RCC 7860 (cell line): ENCODE results near the gene CLMN.

Source experiments
- DNase-seq: peaks from one replicate; pipeline ENCODE4 v3.0.0-alpha.2; 2015; ENCODE audit warnings: low spot score
- FAIRE-seq: peaks from 2 replicates; lab custom pipeline; 2012; peaks lifted over from hg19 to GRCh38; lab: Jason Lieb, UNC

The CLMN gene

DNA sequence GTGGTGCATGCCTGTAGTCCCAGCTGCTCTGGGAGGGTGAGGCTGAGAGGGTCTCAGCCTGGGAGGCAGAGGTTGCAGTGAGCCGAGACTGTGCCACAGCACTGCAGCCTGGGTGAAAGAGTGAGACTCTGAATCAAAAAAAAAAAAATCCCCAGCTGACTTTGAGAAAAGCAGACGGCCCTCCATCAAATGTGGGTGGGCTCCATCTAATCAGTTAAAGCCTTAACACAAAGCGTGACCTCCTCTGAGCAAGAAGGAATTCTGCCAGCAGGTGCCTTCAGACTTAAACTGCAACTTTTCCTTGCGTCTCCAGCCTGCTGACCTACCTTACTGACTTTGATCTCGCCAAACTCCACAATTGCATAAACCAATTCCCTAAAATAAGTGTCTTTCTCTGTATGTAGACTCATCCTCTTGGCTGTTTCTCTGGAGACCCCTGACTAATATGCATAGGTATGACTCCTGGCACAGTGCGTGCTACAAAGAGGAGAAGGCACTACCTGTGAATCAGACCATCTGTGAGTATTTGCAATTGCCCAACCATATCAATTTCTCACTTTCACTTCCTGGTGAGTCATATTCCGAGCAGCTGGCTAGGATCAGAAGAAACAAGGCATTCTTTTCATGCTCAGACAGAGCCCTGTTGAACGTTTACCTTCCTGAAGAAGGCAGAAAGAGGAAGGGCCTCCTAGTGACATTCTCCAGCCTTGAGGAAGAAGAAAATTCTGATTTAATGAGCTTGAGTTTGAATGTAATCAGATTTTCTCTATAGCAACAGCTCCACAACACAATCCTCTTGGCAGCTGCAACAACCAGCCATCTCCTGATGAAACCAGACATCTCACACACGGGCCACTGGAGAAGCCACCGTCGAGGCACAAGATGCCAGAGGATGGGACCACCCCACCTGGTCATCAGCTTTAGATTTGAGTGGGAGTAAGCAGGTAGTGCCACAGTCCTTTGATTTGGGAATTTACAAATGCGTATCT, 54.3 kb downstream of the CLMN start:
- peak; percentile 95 for DNase-seq
- FAIRE-seq = peak; percentile 89

- no peak for DNase-seq
- no peak for FAIRE-seq
Measured at GRCh38 chr14:95264271-95264973, 55.3 kb downstream of the CLMN start.

GRCh38 chr14:95263527-95264231, 56.0 kb downstream of the CLMN start:
- FAIRE-seq (no peak), DNase-seq (no peak)

- DNase-seq (no peak), FAIRE-seq (no peak)
Measured at GRCh38 chr14:95262511-95262891, 57.2 kb downstream of the CLMN start.

DNA sequence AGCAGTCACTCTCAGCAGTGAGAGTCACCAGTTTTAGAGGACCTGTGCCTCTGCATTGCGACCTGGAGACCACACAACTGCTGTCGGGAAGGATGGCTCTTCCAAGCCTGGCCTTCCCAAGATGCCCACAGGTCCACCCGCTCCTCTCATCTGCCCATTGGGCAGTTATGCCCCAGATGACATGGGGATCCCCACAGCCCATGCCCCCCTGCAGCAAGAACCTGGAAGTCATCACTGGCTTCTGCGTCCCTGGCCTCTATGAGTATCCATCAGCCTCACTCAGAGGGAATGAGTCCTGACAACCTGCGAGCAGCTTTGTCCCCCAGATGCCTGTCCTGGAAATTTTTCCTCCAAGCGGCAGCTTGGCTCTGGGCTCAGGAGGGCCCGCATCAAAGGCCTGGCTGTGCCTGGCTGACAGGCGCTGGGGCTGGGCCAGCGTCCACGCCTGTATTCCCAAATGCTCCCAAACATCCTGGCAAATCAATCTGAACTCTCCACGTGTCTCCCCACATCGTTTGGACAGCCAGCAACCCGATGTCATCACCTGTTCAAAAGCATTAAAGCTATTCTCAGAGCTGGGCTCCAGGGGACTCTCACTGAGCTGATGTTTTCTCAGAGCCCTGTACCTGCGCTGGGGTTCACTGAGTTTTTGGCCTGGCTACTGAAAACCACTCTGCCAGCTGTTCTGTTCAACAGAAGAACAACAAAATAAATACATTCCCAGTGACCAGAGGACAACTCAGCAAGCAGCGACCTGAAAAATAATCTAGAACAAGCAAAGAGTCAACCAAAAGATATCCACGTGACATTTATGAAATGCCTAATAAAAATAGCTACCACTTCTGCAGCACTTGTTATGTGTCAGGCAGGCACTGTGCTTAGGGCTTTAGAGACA, 57.8 kb downstream of the CLMN start:
- no peak for FAIRE-seq

GRCh38 chr14:95260537-95261361, 59.0 kb downstream of the CLMN start:
- no peak for DNase-seq
- FAIRE-seq = no peak

More for the DNA sequence above, 57.8 kb downstream of the CLMN start:
- no peak for DNase-seq

- FAIRE-seq = no peak
Measured at GRCh38 chr14:95258754-95259593, 60.7 kb downstream of the CLMN start.

DNA sequence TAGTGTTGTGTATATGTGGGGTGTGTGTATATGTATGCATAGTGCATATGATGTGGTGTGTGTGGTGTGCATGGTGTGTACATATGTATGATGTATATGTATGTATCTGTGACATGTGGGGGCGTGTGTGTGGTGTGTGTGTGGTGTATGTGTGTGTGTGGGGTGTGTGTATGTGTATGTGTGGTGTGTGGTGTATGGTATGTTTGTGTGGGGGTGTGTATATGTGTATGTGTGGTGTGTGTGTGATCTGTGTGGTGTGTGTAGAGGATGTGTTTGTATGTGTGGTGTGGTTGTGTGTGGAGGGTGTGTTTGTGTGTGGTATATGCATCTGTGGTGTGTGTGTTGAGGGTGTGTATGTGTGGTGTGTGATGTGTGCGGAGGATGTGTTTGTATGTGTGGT, 61.6 kb downstream of the CLMN start:
- FAIRE-seq (no peak), DNase-seq (no peak)

More at GRCh38 chr14:95258754-95259593, 60.7 kb downstream of the CLMN start:
- no peak for DNase-seq

DNA sequence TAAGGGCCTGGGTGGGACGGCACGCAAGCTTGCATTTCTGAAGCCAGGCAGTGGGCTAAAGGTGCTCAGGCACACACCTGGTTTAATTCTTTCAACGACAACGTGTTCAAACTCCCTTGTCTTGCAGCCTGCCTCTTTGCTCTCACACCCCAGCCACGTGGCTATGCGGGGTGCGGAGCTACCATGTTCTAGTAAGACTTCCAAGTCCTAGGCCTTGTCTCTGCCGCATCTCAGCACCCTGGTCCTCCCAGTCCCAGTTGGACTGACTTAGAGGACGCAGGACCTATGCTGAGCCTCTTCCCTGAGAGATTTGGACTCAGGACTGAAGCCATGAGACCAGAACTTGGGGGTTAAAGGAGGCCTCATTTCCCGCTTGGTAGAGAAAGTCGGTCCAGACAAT, 62.2 kb downstream of the CLMN start:
- FAIRE-seq (no peak), DNase-seq (no peak)

DNA sequence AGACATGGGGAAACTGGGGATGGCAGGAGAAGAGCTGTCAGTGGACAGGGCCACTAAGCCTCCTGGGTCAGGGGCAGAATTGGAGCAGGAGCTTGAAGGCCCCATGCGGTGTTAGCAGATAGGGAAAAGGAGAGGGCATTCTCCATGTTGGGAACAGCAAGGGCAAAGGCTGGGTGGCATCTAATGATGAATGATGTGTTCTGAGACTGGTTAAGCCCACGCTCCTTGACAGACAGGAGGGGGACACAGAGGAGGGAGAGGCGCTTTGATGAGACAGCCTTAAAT, 63.0 kb downstream of the CLMN start:
- FAIRE-seq = no peak
- no peak for DNase-seq

- peak; percentile 33 for DNase-seq
- no peak for FAIRE-seq
Measured at GRCh38 chr14:95256002-95256775, 63.5 kb downstream of the CLMN start.

- DNase-seq = peak; percentile 37
- no peak for FAIRE-seq
Measured at GRCh38 chr14:95255487-95255886, 64.2 kb downstream of the CLMN start.

GRCh38 chr14:95255013-95255412, 64.7 kb downstream of the CLMN start:
- FAIRE-seq (no peak), DNase-seq (no peak)

DNA sequence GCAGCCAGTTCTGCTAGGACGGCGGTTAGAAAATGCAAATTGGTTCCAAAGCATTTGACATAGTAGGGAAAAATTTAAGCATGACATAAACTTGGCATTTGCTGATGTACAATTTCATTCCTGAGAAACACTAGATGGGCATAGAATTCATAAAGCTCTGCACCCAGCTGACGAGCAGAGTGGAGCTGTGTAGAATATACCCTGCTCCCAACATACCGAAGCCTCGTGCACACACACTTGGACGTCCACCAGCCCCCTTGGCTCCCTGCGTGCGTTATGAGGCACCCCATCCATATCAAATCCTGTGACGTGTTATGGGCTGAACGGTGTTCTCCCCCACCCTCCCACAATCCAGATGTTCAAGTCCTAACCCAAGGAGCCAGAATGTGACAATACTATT, 65.4 kb downstream of the CLMN start:
- FAIRE-seq = no peak
- DNase-seq = no peak

GRCh38 chr14:95253039-95253630, 66.6 kb downstream of the CLMN start:
- peak; percentile 10 for DNase-seq
- FAIRE-seq = no peak

DNA sequence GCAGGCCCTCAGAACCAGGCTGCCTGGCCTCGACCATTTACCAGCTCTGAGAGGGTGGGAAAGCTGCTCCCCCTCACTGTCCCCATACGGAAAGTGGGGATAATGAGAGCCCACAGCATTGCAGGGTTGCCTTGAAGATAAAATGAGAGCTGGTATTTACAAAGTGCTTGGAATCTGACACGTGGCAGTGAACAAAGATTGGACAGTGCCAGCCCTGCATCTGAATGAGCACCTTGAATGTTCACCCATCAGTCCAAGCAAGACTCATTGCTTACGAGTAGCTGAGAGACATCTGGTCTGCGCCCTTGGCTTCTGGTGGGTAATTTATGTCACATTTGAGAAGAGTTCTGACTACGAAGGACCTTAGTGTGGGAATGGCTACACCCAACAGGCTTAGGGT, 67.5 kb downstream of the CLMN start:
- no peak for DNase-seq
- FAIRE-seq = no peak

GRCh38 chr14:95250936-95251335, 68.8 kb downstream of the CLMN start:
- FAIRE-seq (no peak), DNase-seq (no peak)
